Suprapubic skin (tissue), 4 donors: Measurements from ENCODE around the gene NADSYN1. TPM values are rescaled to one million over a fixed set of nuclear protein-coding genes. Genes with fewer than 3 reads are reported as not detected.
"Not testable (repeated sequence)": the region's sequence is repeated elsewhere in the genome, so short reads cannot be mapped to it uniquely, and the experiment has no call there.

Experiments
- DNase-seq, 2 donors: peaks; one replicate each; pipeline ENCODE4 v3.0.0-alpha.2; 2019; ENCODE audit warnings: low spot score in 2 of 2
- H3K27ac ChIP-seq: fragments of 200-600 bp; sonication (generic); one replicate; pipeline ENCODE4 v1.5.1; 2019
- H3K27me3 ChIP-seq: fragments of 200-600 bp; sonication (generic); one replicate; pipeline ENCODE4 v1.5.1; 2019
- H3K36me3 ChIP-seq: fragments of 200-600 bp; sonication (generic); one replicate; pipeline ENCODE4 v1.5.1; 2019
- H3K4me1 ChIP-seq: fragments of 200-600 bp; sonication (generic); one replicate; pipeline ENCODE4 v1.5.1; 2019
- H3K4me3 ChIP-seq: fragments of 200-600 bp; sonication (generic); one replicate; pipeline ENCODE4 v1.5.1; 2019; ENCODE audit warnings: mild to moderate bottlenecking
- H3K9me3 ChIP-seq: fragments of 200-600 bp; sonication (generic); one replicate; pipeline ENCODE4 v1.5.1; 2019
- EP300 ChIP-seq: sonication (generic); formaldehyde crosslinking; IDR thresholded peaks from one replicate; pipeline ENCODE4 v1.6.1; 2017; ENCODE audit warnings: antibody characterized with exemption
- POLR2A ChIP-seq, 2 donors: fragments of 450-650 bp; IDR thresholded peaks; one replicate each; pipeline ENCODE4 v1.6.1; 2017; ENCODE audit warnings: antibody characterized with exemption in 2 of 2, mild to moderate bottlenecking in 2 of 2, moderate library complexity in 2 of 2
- POLR2AphosphoS5 ChIP-seq, 3 donors: sonication (generic); formaldehyde crosslinking; IDR thresholded peaks; one replicate each; pipeline ENCODE4 v1.6.1; 2017; ENCODE audit warnings: antibody characterized with exemption in 3 of 3
- WGBS: methylation state at CpG from one replicate; pipeline ENCODE4 v1.1.5; 2018; 5-methylcytosine and 5-hydroxymethylcytosine counted together
- total RNA-seq, 4 donors: library from RNA; depleted of rRNA; stranded (reverse); fragments of >200 nt; gene quantifications; one replicate each; pipeline ENCODE4 v1.1.0, GENCODE V29; 2016
- TF ChIP-seq, protein P1 (sequence below), 2 donors: fragments of 200-600 bp in 1 of 2; fragments of 450-650 bp in 1 of 2; sonication (generic) in 1 of 2; IDR thresholded peaks; one replicate each; pipeline ENCODE4 v1.5.1; 2016 to 2019; ENCODE audit warnings: antibody characterized with exemption in 2 of 2, mild to moderate bottlenecking in 1 of 2, moderate library complexity in 1 of 2

The NADSYN1 gene
- total RNA-seq, 4 donors from 2014 or later = 51.5 to 120 (median 61.3) TPM

DNA sequence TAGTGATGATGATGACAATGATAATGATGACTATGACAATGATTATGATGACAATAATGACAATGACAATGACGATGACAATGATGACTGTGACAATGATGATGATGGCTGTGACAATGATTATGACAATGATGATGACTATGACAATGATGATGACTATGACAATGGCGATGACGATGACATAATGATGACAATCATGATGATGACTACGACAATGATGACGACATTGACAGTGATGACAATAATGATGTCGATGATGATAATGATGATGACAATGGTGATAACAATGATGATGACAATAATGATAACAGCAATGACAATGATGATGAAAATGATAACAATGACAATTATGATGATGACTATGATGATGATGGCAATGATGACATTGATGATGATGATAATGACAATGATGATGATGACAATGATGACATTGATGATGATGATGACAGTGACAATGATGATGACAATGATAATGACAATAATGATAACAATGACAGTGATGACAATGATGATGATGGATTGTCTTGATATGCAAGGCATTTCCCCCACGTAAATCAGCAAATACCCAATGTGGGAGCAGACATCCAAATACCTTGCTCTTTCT lies 42.5 kb upstream of the NADSYN1 start:
- Histone ChIP-seq H3K27me3 (peaks cover 15% of the 10 kb centered on the region), H3K9me3 (no peaks in the 10 kb centered on the region), H3K27ac (no peak overlapping the region), H3K4me3 (no peak overlapping the region), H3K4me1 (no peaks in the 10 kb centered on the region), H3K36me3 (no peaks in the 10 kb centered on the region)
- WGBS = 77% methylated on average over 7 of the region's 7 CpGs
- DNase-seq = no peak
- TF ChIP-seq POLR2AphosphoS5 (IDR thresholded peaks at IDR 0.05) (no peak), POLR2A (IDR thresholded peaks at IDR 0.05) (no peak), EP300 (no peak)
- TF ChIP-seq, protein P1, sequence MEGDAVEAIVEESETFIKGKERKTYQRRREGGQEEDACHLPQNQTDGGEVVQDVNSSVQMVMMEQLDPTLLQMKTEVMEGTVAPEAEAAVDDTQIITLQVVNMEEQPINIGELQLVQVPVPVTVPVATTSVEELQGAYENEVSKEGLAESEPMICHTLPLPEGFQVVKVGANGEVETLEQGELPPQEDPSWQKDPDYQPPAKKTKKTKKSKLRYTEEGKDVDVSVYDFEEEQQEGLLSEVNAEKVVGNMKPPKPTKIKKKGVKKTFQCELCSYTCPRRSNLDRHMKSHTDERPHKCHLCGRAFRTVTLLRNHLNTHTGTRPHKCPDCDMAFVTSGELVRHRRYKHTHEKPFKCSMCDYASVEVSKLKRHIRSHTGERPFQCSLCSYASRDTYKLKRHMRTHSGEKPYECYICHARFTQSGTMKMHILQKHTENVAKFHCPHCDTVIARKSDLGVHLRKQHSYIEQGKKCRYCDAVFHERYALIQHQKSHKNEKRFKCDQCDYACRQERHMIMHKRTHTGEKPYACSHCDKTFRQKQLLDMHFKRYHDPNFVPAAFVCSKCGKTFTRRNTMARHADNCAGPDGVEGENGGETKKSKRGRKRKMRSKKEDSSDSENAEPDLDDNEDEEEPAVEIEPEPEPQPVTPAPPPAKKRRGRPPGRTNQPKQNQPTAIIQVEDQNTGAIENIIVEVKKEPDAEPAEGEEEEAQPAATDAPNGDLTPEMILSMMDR (IDR thresholded peaks at IDR 0.05) = no peak

DNA sequence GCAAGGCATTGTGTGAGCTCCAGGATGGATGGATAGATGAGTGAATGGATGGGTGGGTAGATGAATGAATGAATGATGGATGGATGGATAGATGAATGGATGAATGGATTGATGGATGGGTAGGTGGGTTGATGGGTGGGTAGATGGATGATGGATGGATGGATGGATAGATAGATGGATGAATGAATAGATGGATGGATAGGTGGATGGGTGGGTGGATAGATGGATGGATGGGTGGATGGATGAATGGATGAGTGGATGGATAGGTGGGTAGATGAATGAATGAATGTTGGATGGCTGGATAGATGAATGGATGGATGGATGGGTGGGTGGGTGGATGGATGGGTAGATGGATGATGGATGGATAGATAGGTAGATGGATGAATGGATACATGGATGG lies 38.4 kb upstream of the NADSYN1 start:
- Histone ChIP-seq H3K36me3 (no peaks in the 10 kb centered on the region), H3K4me3 (no peak overlapping the region), H3K4me1 (no peaks in the 10 kb centered on the region), H3K27ac (no peak overlapping the region), H3K9me3 (no peaks in the 10 kb centered on the region), H3K27me3 (peaks cover 9% of the 10 kb centered on the region)
- DNase-seq = no peak
- no peak for TF ChIP-seq EP300
- TF ChIP-seq, protein P1 (IDR thresholded peaks at IDR 0.05) = peak in 1 of 2 donors; percentile 11

DNA sequence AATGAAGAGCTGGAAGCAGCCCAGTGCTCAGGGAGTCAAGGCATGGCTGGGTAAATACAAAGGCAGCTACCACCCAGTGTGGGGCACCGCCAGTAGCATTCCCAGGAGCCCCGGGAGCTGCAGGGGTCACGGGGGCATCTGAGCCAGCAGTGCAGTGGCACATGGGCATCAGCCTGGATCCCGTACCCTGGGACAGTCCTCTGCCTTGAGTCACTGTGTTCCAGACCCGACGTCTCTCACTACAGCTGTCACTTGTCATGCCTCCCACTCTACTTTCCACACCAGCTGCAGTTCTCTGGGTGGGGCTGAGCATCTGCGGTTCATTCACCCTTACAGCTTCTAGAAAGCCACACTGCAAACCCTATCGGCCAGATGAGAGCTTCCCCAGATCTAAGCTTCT lies 34.4 kb upstream of the NADSYN1 start:
- no peaks in the 10 kb centered on the region for H3K9me3 ChIP-seq
- WGBS = 66% methylated on average over 6 of the region's 8 CpGs
- no peaks in the 10 kb centered on the region for H3K36me3 ChIP-seq
- no peak overlapping the region for H3K4me3 ChIP-seq
- DNase-seq = no peak
- H3K27me3 ChIP-seq = peaks cover 39% of the 10 kb centered on the region
- H3K27ac ChIP-seq = no peak overlapping the region
- TF ChIP-seq, protein P1 (IDR thresholded peaks at IDR 0.05) = no peak
- TF ChIP-seq EP300 (no peak), POLR2AphosphoS5 (IDR thresholded peaks at IDR 0.05) (no peak), POLR2A (IDR thresholded peaks at IDR 0.05) (no peak)
- H3K4me1 ChIP-seq = no peaks in the 10 kb centered on the region

DNA sequence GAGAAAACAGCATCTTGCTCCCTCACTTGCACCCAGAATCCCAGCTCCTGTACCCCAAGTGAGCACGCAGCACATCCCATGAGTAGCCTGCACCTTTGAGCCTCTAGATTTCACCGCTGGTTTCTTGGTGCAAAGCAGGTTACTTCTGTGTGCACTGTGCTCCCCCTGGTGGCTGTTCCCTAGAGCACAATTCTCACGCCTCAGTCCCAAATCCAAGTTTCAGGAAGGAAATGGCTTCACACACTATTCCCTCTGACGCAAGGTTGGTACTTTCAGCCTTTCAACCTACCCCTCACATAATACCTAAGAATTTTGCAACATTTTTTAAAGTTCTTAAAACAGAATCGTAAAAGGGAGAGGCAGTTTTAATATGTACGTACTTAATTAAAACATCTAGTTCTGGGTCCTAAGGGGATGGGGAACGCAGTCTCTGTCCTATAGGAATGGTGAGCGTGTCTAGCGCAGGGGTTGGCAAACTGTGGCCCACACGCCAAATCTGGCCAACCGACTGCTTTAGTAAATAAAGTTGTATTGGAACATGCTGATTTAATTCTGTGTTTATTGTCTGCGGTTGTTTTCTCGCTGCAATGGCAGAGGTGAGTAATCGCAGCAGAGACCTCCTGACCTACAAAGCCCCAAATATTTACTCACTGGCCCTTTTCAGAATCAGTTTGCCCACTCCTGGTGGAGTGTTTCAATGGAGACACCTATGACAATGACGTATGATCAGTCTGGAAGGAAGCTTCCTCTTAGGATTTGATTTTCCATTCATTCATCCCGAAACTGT lies 32.4 kb upstream of the NADSYN1 start:
- no peaks in the 10 kb centered on the region for H3K36me3 ChIP-seq
- DNase-seq = no peak
- H3K27me3 ChIP-seq = peaks cover 40% of the 10 kb centered on the region
- WGBS = 69% methylated on average over 15 of the region's 16 CpGs
- H3K4me3 ChIP-seq = no peak overlapping the region
- no peak for TF ChIP-seq EP300
- TF ChIP-seq, protein P1 (IDR thresholded peaks at IDR 0.05) = peak in 1 of 2 donors; percentile 48
- TF ChIP-seq POLR2A (IDR thresholded peaks at IDR 0.05) = no peak
- TF ChIP-seq POLR2AphosphoS5 (IDR thresholded peaks at IDR 0.05) = no peak
- H3K4me1 ChIP-seq = peaks cover 3% of the 10 kb centered on the region
- H3K27ac ChIP-seq = no peak overlapping the region
- H3K9me3 ChIP-seq = no peaks in the 10 kb centered on the region

DNA sequence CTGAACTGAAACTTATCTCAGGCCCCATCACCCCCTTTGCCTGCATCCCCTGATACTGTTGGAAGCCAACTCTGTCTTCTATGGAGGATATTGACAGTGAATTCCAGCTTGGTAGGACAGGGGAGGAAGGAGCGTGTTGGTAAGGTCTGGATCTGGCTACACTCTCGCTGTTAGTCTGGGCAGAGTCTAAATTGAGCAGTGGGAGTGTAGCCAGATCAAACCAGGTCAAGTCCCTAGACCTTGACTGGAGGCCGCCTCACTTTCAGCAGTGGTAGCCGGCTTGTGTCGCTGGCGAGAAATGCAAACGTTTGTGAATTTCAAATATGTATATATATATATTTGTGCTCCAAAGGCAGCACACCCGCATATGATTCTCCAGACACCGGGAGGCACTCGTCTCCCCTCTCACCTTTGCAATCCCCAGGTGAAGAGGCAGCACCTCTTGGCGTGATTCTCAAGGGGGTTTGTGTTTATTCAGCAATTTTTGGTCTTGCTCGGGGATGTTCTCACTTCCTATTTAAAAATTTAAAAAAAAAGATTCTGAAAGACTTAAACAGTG lies 31.5 kb upstream of the NADSYN1 start:
- Histone ChIP-seq H3K4me1 (peaks cover 3% of the 10 kb centered on the region), H3K27ac (no peak overlapping the region), H3K9me3 (no peaks in the 10 kb centered on the region), H3K27me3 (peaks cover 36% of the 10 kb centered on the region), H3K4me3 (no peak overlapping the region), H3K36me3 (no peaks in the 10 kb centered on the region)
- TF ChIP-seq EP300 = no peak
- TF ChIP-seq POLR2AphosphoS5 (IDR thresholded peaks at IDR 0.05) = no peak
- TF ChIP-seq, protein P1 (IDR thresholded peaks at IDR 0.05) = no peak
- TF ChIP-seq POLR2A (IDR thresholded peaks at IDR 0.05) = no peak
- DNase-seq = no peak
- WGBS = 87% methylated on average over 12 of the region's 12 CpGs

DNA sequence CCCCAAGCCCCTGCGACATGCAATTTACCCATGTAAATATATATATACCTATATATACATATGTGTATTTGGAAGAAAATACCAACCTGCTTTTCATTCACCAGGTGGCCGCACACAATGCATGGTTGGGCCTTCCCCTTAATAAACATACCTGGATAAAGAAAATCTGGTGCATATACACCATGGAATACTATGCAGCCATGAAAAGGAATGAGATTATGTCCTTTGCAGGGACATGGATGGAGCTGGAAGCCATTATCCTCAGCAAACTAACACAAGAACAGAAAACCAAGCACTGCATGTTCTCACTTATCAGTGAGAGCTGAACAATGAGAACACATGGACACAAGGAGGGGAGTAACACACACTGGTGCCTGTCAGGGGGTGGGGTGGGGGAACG lies 30.7 kb upstream of the NADSYN1 start:
- not testable (repeated sequence) for H3K36me3 ChIP-seq, H3K27ac ChIP-seq, H3K4me1 ChIP-seq, DNase-seq, H3K9me3 ChIP-seq, H3K4me3 ChIP-seq
- 92% methylated on average over 3 of the region's 3 CpGs for WGBS
- peaks cover 36% of the 10 kb centered on the region for H3K27me3 ChIP-seq
